H9 (cell line): Measurements from ENCODE around the gene SLC9A7. TPM values are rescaled to one million over a fixed set of nuclear protein-coding genes. Genes with fewer than 3 reads are reported as not detected.

ENCODE experiments used
- DNase-seq: peaks from one replicate; pipeline ENCODE4 v3.0.0-alpha.2; 2017
- H2AFZ ChIP-seq: one replicate; pipeline ENCODE4 v1.6.1; 2013; ENCODE audit warnings: mild to moderate bottlenecking, low read length, control low read depth, moderate library complexity
- H2AK5ac ChIP-seq: 2 replicates; pipeline ENCODE4 v1.6.1; 2013; ENCODE audit warnings: low read length, control low read depth, mixed read lengths; ENCODE audit not compliant: insufficient read length
- H2BK120ac ChIP-seq: one replicate; pipeline ENCODE4 v1.6.1; 2013; ENCODE audit warnings: low read depth, mild to moderate bottlenecking, low read length, control low read depth, inconsistent platforms; ENCODE audit not compliant: poor library complexity, severe bottlenecking
- H2BK12ac ChIP-seq: 2 replicates; pipeline ENCODE4 v1.6.1; 2013; ENCODE audit warnings: low read length, control low read depth, mixed read lengths, low read depth; ENCODE audit not compliant: insufficient read length
- H2BK15ac ChIP-seq: 2 replicates; pipeline ENCODE4 v1.6.1; 2013; ENCODE audit warnings: low read depth, low read length, control low read depth
- H2BK20ac ChIP-seq: one replicate; pipeline ENCODE4 v1.6.1; 2013; ENCODE audit warnings: low read depth, mild to moderate bottlenecking, low read length, control low read depth, inconsistent platforms; ENCODE audit not compliant: poor library complexity, severe bottlenecking
- H2BK5ac ChIP-seq: 2 replicates; pipeline ENCODE4 v1.6.1; 2013; ENCODE audit warnings: low read length, control low read depth, mixed read lengths; ENCODE audit not compliant: insufficient read length
- H3K14ac ChIP-seq: 2 replicates; pipeline ENCODE4 v1.6.1; 2013; ENCODE audit warnings: low read length, control low read depth; ENCODE audit not compliant: insufficient read depth
- H3K18ac ChIP-seq: 2 replicates; pipeline ENCODE4 v1.6.1; 2013; ENCODE audit warnings: low read depth, mild to moderate bottlenecking, mixed read lengths, low read length, control low read depth; ENCODE audit not compliant: insufficient read length
- H3K23ac ChIP-seq: 2 replicates; pipeline ENCODE4 v1.6.1; 2013; ENCODE audit warnings: low read length, control low read depth, mixed read lengths, low read depth; ENCODE audit not compliant: insufficient read length
- H3K23me2 ChIP-seq: 2 replicates; pipeline ENCODE4 v1.6.1; 2013; ENCODE audit warnings: low read depth, mild to moderate bottlenecking, mixed read lengths, low read length, control low read depth; ENCODE audit not compliant: insufficient read length, poor library complexity, severe bottlenecking
- H3K27ac ChIP-seq: 2 replicates; pipeline ENCODE4 v1.5.1; 2013; ENCODE audit warnings: low read length, control low read depth, mixed read lengths, low read depth; ENCODE audit not compliant: insufficient read length
- H3K27me3 ChIP-seq: 2 replicates; pipeline ENCODE4 v1.6.1; 2013; ENCODE audit warnings: low read length, control low read depth, inconsistent platforms; ENCODE audit not compliant: insufficient read depth
- H3K4ac ChIP-seq: 2 replicates; pipeline ENCODE4 v1.6.1; 2013; ENCODE audit warnings: low read depth, mild to moderate bottlenecking, control low read depth, inconsistent platforms, low read length, moderate library complexity
- H3K4me1 ChIP-seq: 2 replicates; pipeline ENCODE4 v1.6.1; 2013; ENCODE audit warnings: low read length, control low read depth, inconsistent platforms; ENCODE audit not compliant: insufficient read depth
- H3K4me2 ChIP-seq: 2 replicates; pipeline ENCODE4 v1.6.1; 2013; ENCODE audit warnings: low read length, control low read depth, mixed read lengths; ENCODE audit not compliant: insufficient read length, insufficient read depth
- H3K56ac ChIP-seq: 2 replicates; pipeline ENCODE4 v1.6.1; 2013; ENCODE audit warnings: low read depth, mild to moderate bottlenecking, mixed read lengths, low read length, control low read depth; ENCODE audit not compliant: insufficient read length
- H3K79me1 ChIP-seq: 2 replicates; pipeline ENCODE4 v1.6.1; 2013; ENCODE audit warnings: low read depth, mild to moderate bottlenecking, moderate library complexity, low read length, control low read depth, inconsistent platforms; ENCODE audit not compliant: insufficient read depth, poor library complexity, severe bottlenecking
- H3K79me2 ChIP-seq: 2 replicates; pipeline ENCODE4 v1.6.1; 2013; ENCODE audit warnings: low read length, control low read depth, inconsistent platforms; ENCODE audit not compliant: insufficient read depth
- H3K9ac ChIP-seq: 2 replicates; pipeline ENCODE4 v1.6.1; 2013; ENCODE audit warnings: low read length, control low read depth, mixed read lengths; ENCODE audit not compliant: insufficient read length; ENCODE audit errors: extremely low read depth
- H3K9me3 ChIP-seq: one replicate; pipeline ENCODE4 v1.6.1; 2013; ENCODE audit warnings: low read depth, low read length, inconsistent platforms; ENCODE audit not compliant: control insufficient read depth
- H3T11ph ChIP-seq: one replicate; pipeline ENCODE4 v1.6.1; 2013; ENCODE audit warnings: mild to moderate bottlenecking, low read length, control low read depth, inconsistent platforms
- H4K20me1 ChIP-seq: one replicate; pipeline ENCODE4 v1.6.1; 2013; ENCODE audit not compliant: control insufficient read depth, insufficient read length, insufficient read depth
- H4K5ac ChIP-seq: 2 replicates; pipeline ENCODE4 v1.6.1; 2013; ENCODE audit warnings: low read depth, mild to moderate bottlenecking, mixed read lengths, low read length, control low read depth; ENCODE audit not compliant: insufficient read length
- H4K8ac ChIP-seq: replicated peaks from 2 replicates; pipeline ENCODE4 v1.6.1; 2013; ENCODE audit warnings: low read length, control low read depth, mixed read lengths, low read depth; ENCODE audit not compliant: insufficient read length
- H4K91ac ChIP-seq: 2 replicates; pipeline ENCODE4 v1.6.1; 2013; ENCODE audit warnings: low read depth, mild to moderate bottlenecking, moderate library complexity, mixed read lengths, low read length, control low read depth; ENCODE audit not compliant: insufficient read length
- H3K27ac Mint-ChIP-seq, 3 experiments: 2 replicates in 2 of 3; 3 replicates in 1 of 3; pipeline ENCODE4 v1.8.0; 2020 to 2021; ENCODE audit warnings: mixed read lengths in 3 of 3, mild to moderate bottlenecking in 1 of 3, moderate library complexity in 1 of 3
- H3K27me3 Mint-ChIP-seq: 2 replicates; pipeline ENCODE4 v1.8.0; 2021; ENCODE audit warnings: low read depth, mild to moderate bottlenecking, moderate library complexity, mixed read lengths
- H3K36me3 Mint-ChIP-seq, 3 experiments: 2 replicates in 2 of 3; 3 replicates in 1 of 3; pipeline ENCODE4 v1.8.0; 2020 to 2021; ENCODE audit warnings: low read depth in 3 of 3, mixed read lengths in 3 of 3; ENCODE audit not compliant: insufficient read depth in 1 of 3
- H3K4me1 Mint-ChIP-seq, 2 experiments: 2 replicates each; pipeline ENCODE4 v1.8.0; 2020; ENCODE audit warnings: mixed read lengths in 2 of 2
- H3K4me3 Mint-ChIP-seq, 2 experiments: 2 replicates in 1 of 2; 3 replicates in 1 of 2; pipeline ENCODE4 v1.8.0; 2020 to 2021; ENCODE audit warnings: mild to moderate bottlenecking in 2 of 2, mixed read lengths in 2 of 2, moderate library complexity in 1 of 2
- H3K9me3 Mint-ChIP-seq, 2 experiments: 2 replicates in 1 of 2; 3 replicates in 1 of 2; pipeline ENCODE4 v1.8.0; 2020; ENCODE audit warnings: mild to moderate bottlenecking in 2 of 2, mixed read lengths in 2 of 2, moderate library complexity in 1 of 2
- WGBS: extraction: QIAGEN DNeasy Blood & Tissue Kit; methylation state at CpG from one replicate; pipeline ENCODE4 v1.1.7; 2013; ENCODE audit warnings: missing lambda C conversion rate, low lambda C conversion rate, mixed read lengths; ENCODE audit not compliant: insufficient read length; ENCODE audit errors: extremely low coverage; 5-methylcytosine and 5-hydroxymethylcytosine counted together
- total RNA-seq: library from RNA; stranded (reverse); gene quantifications from 2 replicates; pipeline ENCODE4 v1.2.1, GENCODE V29; 2021
- TF ChIP-seq, protein P1 (sequence below): fragments of 200-600 bp; sonication (generic); conservative IDR thresholded peaks from 3 replicates; pipeline ENCODE4 v1.8.0; 2021; ENCODE audit warnings: antibody characterized with exemption, mild to moderate bottlenecking

SLC9A7 gene
- total RNA-seq, 1 experiment from 2014 or later: 5.9 TPM

DNA sequence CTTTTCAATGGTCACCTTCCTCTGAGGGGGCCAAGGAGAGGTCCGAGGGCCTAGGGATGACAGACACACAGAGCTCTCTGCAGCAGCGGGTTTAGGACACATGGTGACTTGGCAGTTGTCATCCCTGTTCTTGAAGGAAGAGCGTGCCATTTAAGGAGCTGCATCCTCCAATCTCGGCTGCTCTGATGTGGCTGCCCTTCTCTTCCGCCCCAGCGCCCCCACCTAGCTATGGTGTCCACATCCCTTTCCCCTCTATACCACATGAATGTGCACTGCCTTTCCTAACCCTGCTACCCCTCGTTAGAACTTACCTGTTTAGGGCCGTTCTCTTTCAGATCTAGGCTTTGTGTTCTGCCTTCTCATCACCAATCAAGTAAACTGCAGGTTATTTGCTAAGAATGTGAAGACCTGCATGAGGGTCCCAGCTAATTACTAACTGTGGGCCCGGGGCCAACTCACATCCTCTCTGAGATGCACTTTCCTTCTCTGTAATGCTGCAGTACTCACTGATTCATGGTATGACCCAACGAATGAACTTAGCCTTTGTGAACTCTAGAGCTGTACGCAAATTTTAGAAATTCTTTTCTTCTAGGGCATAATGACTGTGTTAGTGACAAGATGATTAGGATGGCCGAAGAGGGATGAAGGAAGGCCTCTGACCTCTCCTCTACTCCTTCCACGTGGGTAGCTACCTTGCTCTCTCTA lies 147.1 kb downstream of the SLC9A7 start:
- peaks cover 2% of the 10 kb centered on the region; the same call in 1 of the 2 replicates for H3K27me3 Mint-ChIP-seq
- Histone ChIP-seq H2AFZ (no peak overlapping the region), H3K23me2 (no peaks in the 10 kb centered on the region), H2BK15ac (no peak overlapping the region), H3K4me2 (no peak overlapping the region), H4K20me1 (no peaks in the 10 kb centered on the region), H3K27me3 (no peaks in the 10 kb centered on the region), H3K9me3 (peaks cover 33% of the 10 kb centered on the region), H3K4ac (no peak overlapping the region), H2BK5ac (no peak overlapping the region), H3K23ac (no peak overlapping the region), H2BK12ac (no peak overlapping the region), H4K91ac (no peak overlapping the region), H3K9ac (no peak overlapping the region), H3K27ac (no peak overlapping the region), H3K56ac (no peak overlapping the region), H3T11ph (no peak overlapping the region), H4K5ac (no peak overlapping the region), H2BK20ac (no peak overlapping the region), H3K14ac (no peak overlapping the region), H3K79me2 (no peaks in the 10 kb centered on the region), H2BK120ac (no peak overlapping the region), H3K79me1 (no peaks in the 10 kb centered on the region), H3K4me1 (no peaks in the 10 kb centered on the region), H3K18ac (no peak overlapping the region), H4K8ac (no peak overlapping the region), H2AK5ac (no peak overlapping the region)
- DNase-seq: no peak
- H3K27ac Mint-ChIP-seq: no peak overlapping the region; a peak in 1 of 7 replicates
- H3K36me3 Mint-ChIP-seq: peaks cover 2 to 23% (median 19%) of the 10 kb centered on the region in 3 experiments; a peak in 6 of 7 replicates
- TF ChIP-seq, protein P1, sequence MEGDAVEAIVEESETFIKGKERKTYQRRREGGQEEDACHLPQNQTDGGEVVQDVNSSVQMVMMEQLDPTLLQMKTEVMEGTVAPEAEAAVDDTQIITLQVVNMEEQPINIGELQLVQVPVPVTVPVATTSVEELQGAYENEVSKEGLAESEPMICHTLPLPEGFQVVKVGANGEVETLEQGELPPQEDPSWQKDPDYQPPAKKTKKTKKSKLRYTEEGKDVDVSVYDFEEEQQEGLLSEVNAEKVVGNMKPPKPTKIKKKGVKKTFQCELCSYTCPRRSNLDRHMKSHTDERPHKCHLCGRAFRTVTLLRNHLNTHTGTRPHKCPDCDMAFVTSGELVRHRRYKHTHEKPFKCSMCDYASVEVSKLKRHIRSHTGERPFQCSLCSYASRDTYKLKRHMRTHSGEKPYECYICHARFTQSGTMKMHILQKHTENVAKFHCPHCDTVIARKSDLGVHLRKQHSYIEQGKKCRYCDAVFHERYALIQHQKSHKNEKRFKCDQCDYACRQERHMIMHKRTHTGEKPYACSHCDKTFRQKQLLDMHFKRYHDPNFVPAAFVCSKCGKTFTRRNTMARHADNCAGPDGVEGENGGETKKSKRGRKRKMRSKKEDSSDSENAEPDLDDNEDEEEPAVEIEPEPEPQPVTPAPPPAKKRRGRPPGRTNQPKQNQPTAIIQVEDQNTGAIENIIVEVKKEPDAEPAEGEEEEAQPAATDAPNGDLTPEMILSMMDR: no peak
- no peaks in the 10 kb centered on the region for H3K4me1 Mint-ChIP-seq
- H3K4me3 Mint-ChIP-seq: no peak overlapping the region; a peak in 1 of 5 replicates
- H3K9me3 Mint-ChIP-seq: peaks cover 64 to 71% of the 10 kb centered on the region in 2 experiments
- no CpG with 5 or more reads among the region's 13 CpGs for WGBS
